ENCODE results near the gene TRIM65.
A peak's percentile ranks its signal among the peaks of the same experiment; 100 is the strongest.
"Not testable (repeated sequence)": the region's sequence is repeated elsewhere in the genome, so short reads cannot be mapped to it uniquely, and the experiment has no call there.

TRIM65 gene

GRCh38 chr17:75888484-75888883 is 8.3 kb downstream of the TRIM65 start:
- peak overlapping the region; percentile 34; the same call in 1 of the 2 replicates for H3K27ac ChIP-seq
- TF ChIP-seq ZFX (IDR thresholded peaks at IDR 0.05; ENCODE audit: borderline replicate concordance) (no peak), CTCF (IDR thresholded peaks at IDR 0.05) (no peak)

GRCh38 chr17:75885860-75886259 is 10.9 kb downstream of the TRIM65 start:
- H3K27ac ChIP-seq = not testable (repeated sequence)

- no peak overlapping the region for H3K27ac ChIP-seq
- TF ChIP-seq ZFX (IDR thresholded peaks at IDR 0.05; ENCODE audit: borderline replicate concordance) (no peak), CTCF (IDR thresholded peaks at IDR 0.05) (no peak)
Observed at GRCh38 chr17:75885431-75885830, 11.3 kb downstream of the TRIM65 start.

GRCh38 chr17:75881678-75882454 is 14.9 kb downstream of the TRIM65 start:
- TF ChIP-seq ZFX (IDR thresholded peaks at IDR 0.05; ENCODE audit: borderline replicate concordance) (no peak), CTCF (IDR thresholded peaks at IDR 0.05) (no peak)
- H3K27ac ChIP-seq = no peak overlapping the region

GRCh38 chr17:75880266-75880665 is 16.5 kb downstream of the TRIM65 start:
- H3K27ac ChIP-seq = no peak overlapping the region
- TF ChIP-seq ZFX (IDR thresholded peaks at IDR 0.05; ENCODE audit: borderline replicate concordance) (no peak), CTCF (IDR thresholded peaks at IDR 0.05) (no peak)

- peak within 1 kb of the TSS; percentile 96 for H3K27ac ChIP-seq
- TF ChIP-seq ZFX (IDR thresholded peaks at IDR 0.05; ENCODE audit: borderline replicate concordance) (no peak), CTCF (IDR thresholded peaks at IDR 0.05) (peak; percentile 32)
Observed at GRCh38 chr17:75878174-75878998, 18.4 kb downstream of the TRIM65 start, which contains the start of gene TRIM47. Gene TRIM47, minus strand, starts transcription at chr17:75878581. Its CDS starts 33 bp downstream, at chr17:75878548.

- peak overlapping the region; percentile 96 for H3K27ac ChIP-seq
- TF ChIP-seq CTCF (IDR thresholded peaks at IDR 0.05) (peak; percentile 75), ZFX (IDR thresholded peaks at IDR 0.05; ENCODE audit: borderline replicate concordance) (no peak)
Observed at GRCh38 chr17:75877752-75878173, 19.0 kb downstream of the TRIM65 start.

Measured in 22Rv1 (cell line).